BE2C (cell line): ENCODE data around the gene LY6G6D.

Experiments
- DNase-seq: peaks from one replicate; pipeline ENCODE4 v3.0.0-alpha.2; 2020
- H3K27me3 ChIP-seq: fragments of 250-450 bp; sonication (Bioruptor Pico); 2 replicates; pipeline ENCODE4 v1.5.1; 2020; ENCODE audit warnings: mild to moderate bottlenecking
- H3K36me3 ChIP-seq: fragments of 250-450 bp; sonication (Bioruptor Pico); 2 replicates; pipeline ENCODE4 v1.5.1; 2020; ENCODE audit warnings: mild to moderate bottlenecking
- H3K4me1 ChIP-seq: fragments of 250-450 bp; sonication (Bioruptor Pico); 2 replicates; pipeline ENCODE4 v1.5.1; 2020
- H3K4me3 ChIP-seq: 2 replicates; pipeline ENCODE4 v1.5.1; 2011; ENCODE audit warnings: low read depth, low read length
- H3K9me3 ChIP-seq: fragments of 250-450 bp; sonication (Bioruptor Pico); 2 replicates; pipeline ENCODE4 v1.5.1; 2020
- CTCF ChIP-seq: IDR thresholded peaks from 2 replicates; pipeline ENCODE4 v1.5.1; 2012; ENCODE audit warnings: mild to moderate bottlenecking, low read depth, low read length

LY6G6D gene

GRCh38 chr6:31713991-31714684 lies 1.0 kb upstream of the LY6G6D start:
- Histone ChIP-seq H3K4me1 (no peaks in the 10 kb centered on the region), H3K36me3 (no peaks in the 10 kb centered on the region), H3K4me3 (no peak overlapping the region), H3K27me3 (no peaks in the 10 kb centered on the region), H3K9me3 (no peaks in the 10 kb centered on the region)
- DNase-seq, result no peak
- no peak for TF ChIP-seq CTCF

- TF ChIP-seq CTCF, result no peak
Observed at GRCh38 chr6:31717499-31718222, 2.5 kb downstream of the LY6G6D start.

GRCh38 chr6:31718265-31718664 lies 3.1 kb downstream of the LY6G6D start:
- no peak overlapping the region for H3K4me3 ChIP-seq
- no peaks in the 10 kb centered on the region for H3K9me3 ChIP-seq
- no peaks in the 10 kb centered on the region; the same call in 1 of the 2 replicates for H3K4me1 ChIP-seq
- no peaks in the 10 kb centered on the region for H3K27me3 ChIP-seq
- no peak for TF ChIP-seq CTCF
- no peak for DNase-seq
- no peaks in the 10 kb centered on the region for H3K36me3 ChIP-seq

More at GRCh38 chr6:31717499-31718222, 2.5 kb downstream of the LY6G6D start:
- H3K4me3 ChIP-seq, result no peak overlapping the region
- no peaks in the 10 kb centered on the region for H3K27me3 ChIP-seq
- H3K36me3 ChIP-seq, result no peaks in the 10 kb centered on the region
- no peaks in the 10 kb centered on the region for H3K4me1 ChIP-seq
- no peaks in the 10 kb centered on the region for H3K9me3 ChIP-seq
- no peak for DNase-seq

- no peaks in the 10 kb centered on the region; the same call in 1 of the 2 replicates for H3K4me1 ChIP-seq
- no peaks in the 10 kb centered on the region for H3K9me3 ChIP-seq
- no peaks in the 10 kb centered on the region for H3K36me3 ChIP-seq
- no peak for TF ChIP-seq CTCF
- no peak overlapping the region for H3K4me3 ChIP-seq
- no peak for DNase-seq
- H3K27me3 ChIP-seq, result no peaks in the 10 kb centered on the region
Observed at GRCh38 chr6:31719001-31719400, 3.9 kb downstream of the LY6G6D start.

GRCh38 chr6:31720196-31720770 lies 5.1 kb downstream of the LY6G6D start:
- no peak for DNase-seq
- H3K4me3 ChIP-seq, result no peak overlapping the region
- no peak for TF ChIP-seq CTCF
- H3K4me1 ChIP-seq, result no peaks in the 10 kb centered on the region; the same call in 1 of the 2 replicates
- H3K27me3 ChIP-seq, result no peaks in the 10 kb centered on the region
- no peaks in the 10 kb centered on the region for H3K9me3 ChIP-seq
- no peaks in the 10 kb centered on the region for H3K36me3 ChIP-seq
